ENCODE data around the gene CCDC171.

The CCDC171 gene

DNA sequence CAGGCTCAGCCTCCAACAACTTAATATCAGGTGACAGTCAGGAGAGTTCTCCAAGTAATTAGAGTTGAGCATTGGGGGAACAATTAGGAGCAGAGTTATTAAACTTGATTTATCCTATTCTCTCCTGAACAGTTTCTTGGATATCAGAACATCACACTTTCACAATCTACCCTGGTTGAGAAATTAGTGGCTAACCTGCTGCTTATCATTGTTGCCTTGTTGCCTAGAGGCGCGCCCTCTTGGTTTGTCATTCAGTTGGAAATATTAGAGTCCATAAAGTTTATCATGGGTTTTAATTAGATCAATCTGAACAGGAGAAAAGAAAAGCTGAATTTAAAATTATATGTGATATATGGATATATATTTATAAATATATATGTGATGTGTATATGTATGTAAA, 291.1 kb downstream of the CCDC171 start:
- H3K4me3 ChIP-seq (ENCODE audit: control insufficient read depth, low read depth, low read length) = no peak overlapping the region
- DNase-seq (ENCODE audit: low read depth) = no peak
- TF ChIP-seq, protein P1, sequence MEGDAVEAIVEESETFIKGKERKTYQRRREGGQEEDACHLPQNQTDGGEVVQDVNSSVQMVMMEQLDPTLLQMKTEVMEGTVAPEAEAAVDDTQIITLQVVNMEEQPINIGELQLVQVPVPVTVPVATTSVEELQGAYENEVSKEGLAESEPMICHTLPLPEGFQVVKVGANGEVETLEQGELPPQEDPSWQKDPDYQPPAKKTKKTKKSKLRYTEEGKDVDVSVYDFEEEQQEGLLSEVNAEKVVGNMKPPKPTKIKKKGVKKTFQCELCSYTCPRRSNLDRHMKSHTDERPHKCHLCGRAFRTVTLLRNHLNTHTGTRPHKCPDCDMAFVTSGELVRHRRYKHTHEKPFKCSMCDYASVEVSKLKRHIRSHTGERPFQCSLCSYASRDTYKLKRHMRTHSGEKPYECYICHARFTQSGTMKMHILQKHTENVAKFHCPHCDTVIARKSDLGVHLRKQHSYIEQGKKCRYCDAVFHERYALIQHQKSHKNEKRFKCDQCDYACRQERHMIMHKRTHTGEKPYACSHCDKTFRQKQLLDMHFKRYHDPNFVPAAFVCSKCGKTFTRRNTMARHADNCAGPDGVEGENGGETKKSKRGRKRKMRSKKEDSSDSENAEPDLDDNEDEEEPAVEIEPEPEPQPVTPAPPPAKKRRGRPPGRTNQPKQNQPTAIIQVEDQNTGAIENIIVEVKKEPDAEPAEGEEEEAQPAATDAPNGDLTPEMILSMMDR (conservative IDR thresholded peaks at IDR 0.05; ENCODE audit: control insufficient read depth, insufficient read depth, low read depth, low read length) = no peak

DNA sequence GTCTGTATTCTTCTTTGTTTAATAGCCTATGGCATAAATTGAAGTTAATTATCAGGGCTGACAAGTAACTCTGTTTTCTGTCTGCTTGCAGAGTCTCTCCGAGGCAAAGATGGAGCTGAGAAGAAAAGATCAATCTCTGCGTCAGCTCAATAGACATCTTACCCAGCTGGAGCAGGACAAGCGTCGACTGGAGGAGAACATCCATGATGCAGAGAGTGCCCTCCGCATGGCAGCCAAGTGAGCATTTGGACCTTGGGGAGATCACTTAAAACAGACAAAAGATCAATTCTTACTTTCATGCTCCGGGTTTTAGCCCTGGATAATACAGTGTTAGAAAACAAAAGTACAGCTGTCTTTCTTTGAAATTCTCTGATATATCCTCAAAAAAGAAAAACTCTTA, 293.8 kb downstream of the CCDC171 start:
- TF ChIP-seq, protein P1 (conservative IDR thresholded peaks at IDR 0.05; ENCODE audit: control insufficient read depth, insufficient read depth, low read depth, low read length) = no peak
- no peak overlapping the region for H3K4me3 ChIP-seq (ENCODE audit: control insufficient read depth, low read depth, low read length)
- DNase-seq (ENCODE audit: low read depth) = no peak

DNA sequence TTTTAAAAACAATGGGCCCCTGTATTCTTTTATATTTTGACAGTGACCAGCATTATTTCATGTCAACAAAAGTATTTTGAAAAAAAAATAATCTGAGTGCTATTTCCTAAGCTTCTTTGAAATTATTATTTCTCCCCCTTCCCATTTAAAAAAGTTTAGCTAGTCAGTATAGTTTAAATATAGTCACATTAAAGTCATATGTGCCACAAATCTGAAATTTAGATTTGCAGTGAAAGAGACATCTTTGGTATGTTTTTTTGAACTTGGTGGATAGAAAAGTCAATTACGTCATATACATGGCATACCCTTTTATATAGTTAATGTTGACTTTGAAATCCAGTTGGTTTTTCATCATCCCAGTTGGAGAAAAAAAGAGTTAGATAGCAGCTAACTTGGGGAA, 297.0 kb downstream of the CCDC171 start:
- H3K4me3 ChIP-seq (ENCODE audit: control insufficient read depth, low read depth, low read length) = no peak overlapping the region
- TF ChIP-seq, protein P1 (conservative IDR thresholded peaks at IDR 0.05; ENCODE audit: control insufficient read depth, insufficient read depth, low read depth, low read length) = no peak
- no peak for DNase-seq (ENCODE audit: low read depth)

DNA sequence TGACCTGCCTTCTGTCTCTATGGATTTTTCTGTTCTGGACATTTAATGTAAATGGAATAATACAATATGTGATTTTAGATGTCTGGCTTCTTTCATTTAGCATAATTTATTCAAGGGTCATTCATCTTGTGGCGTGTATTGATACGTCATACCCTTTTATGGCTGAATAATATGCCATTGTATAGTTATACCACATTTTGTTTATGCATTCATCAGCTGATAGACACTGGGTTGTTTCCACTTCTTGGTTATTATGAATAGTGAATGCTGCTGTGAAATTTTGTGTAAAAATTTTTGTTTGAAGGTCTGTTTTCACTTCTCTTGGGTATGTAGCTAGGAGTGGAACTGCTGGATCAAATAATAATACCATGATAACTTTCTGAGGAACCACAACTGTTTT, 298.9 kb downstream of the CCDC171 start:
- TF ChIP-seq, protein P1 (conservative IDR thresholded peaks at IDR 0.05; ENCODE audit: control insufficient read depth, insufficient read depth, low read depth, low read length) = no peak
- DNase-seq (ENCODE audit: low read depth) = no peak
- H3K4me3 ChIP-seq (ENCODE audit: control insufficient read depth, low read depth, low read length) = no peak overlapping the region

DNA sequence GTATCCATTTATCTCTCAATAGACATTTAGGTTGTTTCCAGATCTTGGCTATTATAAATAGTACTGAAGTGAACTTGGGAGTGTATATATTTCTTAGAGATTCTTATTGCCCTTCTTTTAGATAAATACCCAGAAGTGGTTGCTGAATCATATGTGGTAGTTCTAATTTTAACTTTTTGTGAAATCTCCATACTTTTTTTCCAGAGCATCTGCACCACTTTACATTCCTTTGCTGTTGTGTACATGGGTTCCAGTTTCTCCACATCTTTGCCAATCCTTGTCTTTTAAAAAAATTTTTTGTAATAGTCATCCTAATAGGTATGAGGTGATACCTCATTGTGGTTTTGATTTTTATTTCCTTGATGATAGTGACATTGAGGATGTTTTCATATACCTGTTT, 303.7 kb downstream of the CCDC171 start:
- no peak overlapping the region for H3K4me3 ChIP-seq (ENCODE audit: control insufficient read depth, low read depth, low read length)
- TF ChIP-seq, protein P1 (conservative IDR thresholded peaks at IDR 0.05; ENCODE audit: control insufficient read depth, insufficient read depth, low read depth, low read length) = no peak
- peak; percentile 28 for DNase-seq (ENCODE audit: low read depth)

DNA sequence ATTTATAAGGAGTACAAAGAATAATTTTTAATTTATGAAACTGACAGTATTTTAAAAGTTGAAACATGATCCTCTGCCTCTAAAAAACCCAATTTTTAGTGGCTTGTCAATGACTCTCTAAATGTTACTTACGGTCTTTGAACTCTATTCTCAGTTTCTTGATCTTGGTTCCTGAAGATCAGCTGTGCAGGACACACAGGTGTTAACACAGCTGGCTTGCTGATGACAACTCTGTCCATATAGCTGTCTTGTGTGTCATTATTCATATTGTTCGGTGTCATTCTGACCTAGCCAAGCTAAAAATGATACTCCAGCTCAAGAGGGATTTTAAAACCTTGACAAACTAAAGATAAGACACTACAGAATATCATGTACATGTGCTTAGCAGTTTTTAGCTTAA, 314.5 kb downstream of the CCDC171 start:
- no peak overlapping the region for H3K4me3 ChIP-seq (ENCODE audit: control insufficient read depth, low read depth, low read length)
- TF ChIP-seq, protein P1 (conservative IDR thresholded peaks at IDR 0.05; ENCODE audit: control insufficient read depth, insufficient read depth, low read depth, low read length) = no peak
- DNase-seq (ENCODE audit: low read depth) = no peak

DNA sequence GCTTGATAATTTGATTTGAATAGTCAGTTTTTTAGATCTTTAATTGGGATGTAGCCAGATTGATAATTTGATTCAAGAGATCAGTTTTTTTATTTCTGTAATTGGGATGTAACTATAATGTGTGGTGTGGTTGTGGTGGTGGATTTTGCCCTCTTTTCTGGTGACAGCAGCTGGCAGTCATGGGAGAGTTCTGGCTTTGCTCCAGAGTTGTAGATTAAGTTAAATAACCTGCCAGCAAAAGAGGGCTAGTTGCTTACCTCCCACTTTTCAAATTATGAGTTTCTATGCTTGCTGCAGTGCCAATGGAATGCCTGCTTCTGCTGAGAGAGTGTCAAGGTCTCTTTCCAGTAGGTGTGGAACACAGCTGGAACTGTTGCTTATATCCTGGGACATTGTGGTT, 315.1 kb downstream of the CCDC171 start:
- TF ChIP-seq, protein P1 (conservative IDR thresholded peaks at IDR 0.05; ENCODE audit: control insufficient read depth, insufficient read depth, low read depth, low read length) = no peak
- no peak overlapping the region for H3K4me3 ChIP-seq (ENCODE audit: control insufficient read depth, low read depth, low read length)
- no peak for DNase-seq (ENCODE audit: low read depth)
